NCI-H524 (cell line): ENCODE results near the gene ALKBH2.
"Not testable (repeated sequence)": the region's sequence is repeated elsewhere in the genome, so short reads cannot be mapped to it uniquely, and the experiment has no call there.

Source experiments
- DNase-seq, 2 experiments: peaks; one replicate each; lab custom pipeline; 2025; lab: John Stamatoyannopoulos, UW

ALKBH2 gene

DNA sequence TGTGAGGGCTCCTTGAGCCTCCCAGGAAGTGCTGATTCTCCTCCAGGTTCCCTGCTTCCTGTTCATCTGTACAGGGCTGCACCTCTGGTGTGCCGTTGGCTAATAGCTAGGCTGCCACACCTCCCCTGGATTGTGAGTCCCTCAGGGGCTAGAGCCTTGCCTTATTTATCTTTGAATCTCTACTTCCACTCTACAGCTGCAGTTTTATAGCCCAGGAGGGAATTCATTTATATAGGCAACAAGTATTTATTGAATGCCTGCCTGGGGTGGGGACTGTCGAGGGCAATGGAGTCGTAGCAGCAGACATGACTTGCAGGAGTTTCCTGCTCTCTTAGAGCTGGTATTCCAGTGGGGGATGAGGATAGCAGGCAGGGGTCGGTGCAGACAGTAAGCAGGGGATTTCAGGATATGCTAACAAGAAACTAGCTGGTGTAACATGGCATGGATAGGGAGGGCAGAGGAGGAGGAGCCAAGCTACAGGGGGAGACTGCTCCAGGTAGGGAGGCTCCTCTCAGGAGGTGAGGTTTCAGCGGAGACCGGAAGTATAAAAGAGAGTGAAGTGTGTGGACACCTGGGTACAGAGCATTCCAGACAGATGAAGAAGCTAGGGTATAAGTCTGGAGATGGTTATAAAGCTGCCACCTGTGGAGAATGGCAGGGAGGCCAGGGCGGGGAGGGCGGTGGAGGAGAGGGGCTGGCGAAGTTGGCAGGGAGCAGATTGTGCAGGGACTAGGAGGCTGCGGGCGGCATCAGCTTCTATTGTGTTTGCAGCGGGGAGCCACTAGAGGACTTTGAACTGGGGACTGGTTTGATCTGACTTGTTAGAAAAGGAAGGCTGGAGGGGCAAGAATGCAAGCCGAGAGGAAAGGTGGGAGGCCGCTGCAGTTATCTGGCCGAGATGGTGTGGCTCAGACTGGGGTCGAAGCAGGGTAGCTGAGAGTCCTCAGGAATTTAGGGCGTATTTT is 23.7 kb downstream of the ALKBH2 start:
- no peak for DNase-seq

DNA sequence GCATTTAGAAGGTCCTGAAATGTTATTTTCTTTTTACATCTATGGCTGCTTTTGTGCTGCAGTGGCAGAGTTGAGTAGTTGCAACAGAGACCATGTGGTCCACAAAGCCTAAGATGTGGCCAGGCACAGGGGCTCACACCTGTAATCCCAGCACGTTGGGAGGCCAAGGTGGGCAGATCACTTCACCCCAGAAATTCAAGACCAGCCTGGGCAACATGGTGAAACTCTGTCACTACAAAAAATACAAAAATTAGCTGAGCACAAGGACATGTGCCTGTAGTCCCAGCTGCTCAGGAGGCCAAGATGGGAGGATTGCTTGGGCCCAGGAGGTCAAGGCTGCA is 27.4 kb downstream of the ALKBH2 start:
- DNase-seq = no peak

DNA sequence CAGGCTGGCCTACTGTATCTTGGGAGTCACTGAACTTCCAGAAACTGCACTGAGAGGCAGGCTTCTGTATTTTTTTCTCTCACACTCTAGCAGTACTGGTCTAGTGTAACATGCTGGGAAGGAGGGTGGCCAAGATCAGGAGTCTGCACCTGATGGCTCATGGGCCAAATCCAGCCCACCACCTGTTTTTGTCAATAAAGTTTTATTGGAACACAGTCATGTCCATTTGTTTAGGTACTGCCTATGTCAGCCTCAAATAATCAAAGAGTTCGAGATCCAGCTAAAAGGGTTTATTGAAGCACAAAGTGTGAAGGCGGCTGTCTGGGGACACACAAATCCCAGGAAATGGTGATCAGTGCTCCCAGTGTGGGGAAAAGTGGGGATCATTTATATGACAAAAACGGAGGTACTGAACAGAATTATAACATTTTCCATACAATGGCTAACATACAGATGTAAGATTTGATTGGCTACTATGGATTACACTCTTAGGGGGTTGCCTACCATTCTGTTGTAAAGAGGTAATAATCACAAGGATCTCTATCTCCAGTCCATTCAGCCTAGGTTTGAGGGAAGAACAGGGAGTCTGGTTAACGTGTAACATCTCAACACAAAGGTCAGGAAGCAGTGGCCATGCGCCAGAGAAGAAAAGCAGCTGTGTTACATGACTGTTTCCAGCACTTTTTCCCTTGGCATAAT is 28.0 kb downstream of the ALKBH2 start:
- DNase-seq = no peak

DNA sequence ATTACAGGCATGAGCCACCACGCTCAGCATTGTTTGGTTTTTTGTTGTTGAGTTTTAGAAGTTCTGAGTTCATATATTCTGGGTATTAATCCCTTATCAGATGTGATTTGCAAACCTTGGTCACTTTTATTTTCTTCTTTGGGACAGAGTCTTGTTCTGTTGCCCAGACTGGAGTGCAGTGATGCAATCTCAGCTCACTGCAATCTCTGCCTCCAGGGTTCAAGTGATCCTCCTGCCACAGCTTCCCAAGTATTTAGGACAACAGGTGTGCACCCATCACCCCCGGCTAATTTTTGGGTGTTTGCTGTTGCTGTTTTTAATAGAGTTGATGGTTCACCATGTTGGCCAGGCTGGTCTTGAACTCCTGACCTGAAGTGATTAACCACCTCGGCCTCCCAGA is 29.1 kb downstream of the ALKBH2 start:
- no peak for DNase-seq

DNA sequence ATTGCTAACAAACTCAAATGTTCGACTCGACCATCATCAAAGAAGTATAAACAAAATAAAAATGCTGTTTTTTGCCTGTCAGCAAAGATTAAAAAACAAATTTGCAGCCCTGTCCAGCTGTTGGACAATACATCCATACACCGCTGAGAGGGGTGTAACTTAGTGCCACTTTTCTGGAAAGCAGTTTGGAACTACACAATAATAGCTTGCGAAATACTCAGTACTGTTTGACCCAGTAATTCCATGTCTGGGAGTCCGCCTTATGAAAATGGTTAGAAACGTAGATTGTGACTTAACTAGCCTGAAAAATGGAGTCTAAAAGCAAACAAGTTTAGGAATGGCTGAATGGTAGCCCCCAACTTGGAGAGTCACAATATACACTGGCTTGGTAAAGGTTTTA is 34.5 kb downstream of the ALKBH2 start:
- DNase-seq = no peak

DNA sequence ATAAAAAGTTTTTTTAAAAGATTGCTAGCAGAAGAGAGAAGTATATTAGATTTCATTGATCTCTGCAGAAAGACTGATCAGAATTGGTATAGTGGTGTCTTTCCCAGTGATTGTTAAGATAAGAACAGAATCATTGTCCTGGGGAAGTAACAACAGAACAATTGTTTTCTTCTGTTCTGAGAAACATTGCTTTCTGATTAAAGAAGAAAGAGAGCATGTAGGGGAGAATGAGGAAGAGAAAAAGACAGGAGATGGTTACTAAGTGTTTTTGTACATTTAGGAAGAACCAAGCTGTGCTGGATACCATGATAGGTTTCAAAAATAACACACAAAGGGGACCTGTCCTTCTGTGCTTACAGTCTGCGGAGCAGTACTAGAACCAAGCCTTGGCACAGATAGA is 35.9 kb downstream of the ALKBH2 start:
- DNase-seq = no peak

DNA sequence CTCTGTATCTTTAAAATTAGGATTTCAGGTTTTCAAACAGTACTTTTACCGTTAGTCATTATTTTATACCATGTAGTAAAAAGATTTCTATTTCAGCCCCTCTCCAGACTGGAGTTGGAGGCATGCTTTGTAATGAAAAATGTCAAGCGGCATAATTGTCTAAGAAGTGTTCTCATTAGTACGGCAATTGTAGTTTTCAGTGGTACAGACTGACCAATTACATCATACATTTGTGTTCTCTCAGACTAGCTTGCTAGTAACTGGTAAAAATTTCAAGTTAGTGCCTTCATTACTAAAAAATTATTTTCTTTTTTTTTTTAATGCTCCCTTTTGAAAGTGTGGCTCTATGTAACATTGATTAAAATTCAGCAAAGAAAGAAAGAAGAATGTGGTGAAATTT is 36.4 kb downstream of the ALKBH2 start:
- no peak for DNase-seq

DNA sequence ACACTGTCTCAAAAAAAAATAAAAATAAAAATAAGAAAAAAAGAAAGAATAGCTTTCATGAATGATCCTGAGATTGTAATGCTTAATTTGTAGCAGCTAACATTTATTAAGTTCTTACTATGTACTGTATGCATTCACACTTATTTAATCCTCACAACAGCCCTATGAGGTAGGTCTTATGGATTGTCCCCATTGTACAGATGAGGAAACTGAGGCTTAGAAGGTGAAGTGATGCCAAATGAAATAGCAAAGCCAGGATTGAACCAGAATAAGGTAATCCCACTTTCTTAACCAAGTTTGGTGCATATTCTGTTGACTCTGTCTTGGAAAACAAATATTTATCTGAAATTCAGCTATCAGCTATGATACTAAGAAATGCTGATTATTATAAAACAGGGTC is 38.8 kb downstream of the ALKBH2 start:
- DNase-seq = no peak

DNA sequence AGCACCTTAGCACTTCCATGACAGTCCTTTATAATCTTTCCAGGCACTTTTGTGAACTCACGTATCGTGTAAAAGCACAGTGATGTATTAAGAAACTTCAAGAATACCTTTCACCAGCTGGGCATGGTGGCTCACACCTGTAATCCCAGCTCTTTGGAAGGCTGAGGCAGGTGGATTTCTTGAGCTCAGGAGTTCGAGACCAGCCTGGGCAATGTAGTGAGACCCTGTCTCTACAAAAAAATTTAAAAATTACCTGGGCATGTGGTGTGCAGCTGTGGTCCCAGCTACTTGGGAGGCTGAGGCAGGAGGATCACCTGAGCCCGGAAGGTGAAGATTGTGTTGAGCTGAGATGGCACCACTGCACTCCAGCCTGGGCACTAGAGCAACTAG is 39.2 kb downstream of the ALKBH2 start:
- not testable (repeated sequence) for DNase-seq

DNA sequence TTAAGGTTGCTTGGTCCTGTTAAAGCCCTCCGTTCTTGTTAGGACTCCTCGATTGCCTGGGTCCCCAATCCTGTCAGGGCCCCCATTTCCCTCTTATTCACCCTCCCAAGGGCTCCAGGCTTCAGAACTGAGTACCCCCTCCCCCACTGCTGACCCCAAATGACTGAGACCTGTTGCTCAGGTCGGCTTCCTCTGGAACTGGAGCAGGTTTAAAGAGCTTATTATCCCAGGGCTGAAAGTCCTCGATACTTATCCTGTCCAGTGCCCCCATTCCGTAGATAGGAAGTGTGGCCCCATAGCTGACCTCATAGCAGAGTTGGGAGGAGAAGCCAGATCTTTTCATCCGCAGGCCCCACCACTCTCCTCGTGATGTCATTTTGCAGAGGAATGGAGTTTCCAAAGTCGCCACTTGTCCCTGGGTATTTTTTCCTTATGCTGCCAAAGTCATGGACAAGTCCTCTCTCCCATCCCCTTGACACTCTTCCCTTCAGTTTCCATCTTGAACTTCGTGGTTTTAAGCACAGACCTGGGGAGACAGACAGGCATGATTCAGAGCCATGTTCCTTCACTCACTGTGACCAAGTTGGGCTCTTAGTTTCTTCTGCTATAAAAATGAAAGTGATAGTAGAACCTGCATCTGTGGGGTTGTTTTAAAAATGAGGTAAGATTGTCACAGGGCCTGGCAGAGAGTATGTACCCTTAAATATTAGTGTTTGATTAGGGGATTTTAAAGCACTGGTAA is 39.7 kb downstream of the ALKBH2 start:
- no peak for DNase-seq

DNA sequence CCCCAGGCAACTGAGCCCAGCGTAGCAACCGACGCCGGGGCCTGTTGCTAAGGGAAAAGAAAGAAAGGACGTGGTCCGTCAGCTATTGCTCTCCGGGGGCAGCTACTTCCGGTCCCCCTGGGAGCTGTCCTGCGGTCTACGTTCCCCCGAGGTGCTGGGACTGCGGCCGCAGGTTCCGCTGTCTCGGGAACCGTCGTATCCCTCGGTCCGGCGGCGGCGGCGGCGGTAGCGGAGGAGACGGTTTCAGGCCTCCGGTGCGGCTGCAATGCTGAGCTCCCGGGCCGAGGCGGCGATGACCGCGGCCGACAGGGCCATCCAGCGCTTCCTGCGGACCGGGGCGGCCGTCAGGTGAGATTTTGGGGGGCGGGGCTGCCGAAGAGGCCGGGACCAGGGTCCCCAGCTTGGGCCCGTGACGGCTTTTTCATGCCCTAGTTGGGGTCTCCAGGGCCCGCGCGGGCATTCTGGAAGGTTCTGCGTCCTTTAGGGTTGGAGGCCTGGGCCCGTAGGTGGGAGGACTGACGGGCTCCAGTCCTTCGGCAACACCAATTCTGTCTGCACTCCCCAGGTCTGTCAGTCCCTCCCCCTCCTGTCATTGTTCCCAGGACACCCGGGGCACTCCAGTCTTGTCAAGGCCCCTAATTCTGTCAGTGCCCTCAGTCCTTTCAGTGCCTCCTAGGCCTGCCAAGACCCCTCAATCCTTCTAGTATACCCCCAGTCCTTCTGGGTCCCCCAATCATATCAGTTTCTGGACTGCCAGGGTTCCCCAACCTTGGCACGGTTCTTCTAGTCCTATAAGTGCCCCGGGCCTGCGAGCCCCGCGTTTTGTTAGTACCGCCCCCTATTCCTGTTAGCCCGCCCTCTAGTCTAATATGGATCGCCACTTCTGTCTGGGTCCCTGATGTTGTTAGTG is 40.6 kb downstream of the ALKBH2 start, which contains the start of gene USP30:
Gene USP30, plus strand, starts transcription at position 163 of the 910 bp plus-strand sequence. Its CDS starts 103 bp downstream, at position 266.
- DNase-seq = peak; percentile 55 to 85

DNA sequence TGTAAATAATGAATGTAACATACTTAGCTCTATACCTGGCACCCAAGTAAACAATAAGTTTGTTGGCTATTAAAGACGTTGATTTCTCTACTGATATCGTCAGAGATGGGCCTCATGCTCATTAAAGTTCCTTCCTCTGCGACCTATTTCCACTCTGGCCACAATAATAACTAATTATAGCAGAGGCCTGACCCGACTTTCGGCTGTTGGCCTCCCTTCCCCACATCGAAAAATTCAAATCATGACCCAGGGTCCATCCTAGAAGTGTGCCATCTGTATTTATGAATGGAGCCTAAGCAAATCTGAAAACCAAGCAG is 41.2 kb downstream of the ALKBH2 start:
- no peak for DNase-seq

DNA sequence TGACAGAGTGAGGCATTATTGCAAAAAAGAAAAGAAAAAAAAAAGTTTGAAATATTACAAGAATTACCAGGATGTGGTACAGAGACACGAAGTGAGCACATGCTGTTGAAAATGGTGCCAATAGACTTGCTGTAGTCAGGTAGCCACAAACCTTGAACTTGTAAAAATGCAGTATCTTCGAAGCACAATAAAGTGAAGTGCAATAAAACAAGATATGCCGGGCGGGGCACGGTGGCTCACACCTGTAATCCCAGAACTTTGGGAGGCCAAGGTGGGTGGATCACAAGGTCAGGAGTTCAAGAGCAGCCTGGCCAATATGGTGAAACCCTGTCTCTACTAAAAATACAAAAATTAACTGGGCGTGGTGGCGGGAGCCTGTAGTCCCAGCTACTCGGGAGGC is 43.5 kb downstream of the ALKBH2 start:
- DNase-seq = not testable (repeated sequence)

DNA sequence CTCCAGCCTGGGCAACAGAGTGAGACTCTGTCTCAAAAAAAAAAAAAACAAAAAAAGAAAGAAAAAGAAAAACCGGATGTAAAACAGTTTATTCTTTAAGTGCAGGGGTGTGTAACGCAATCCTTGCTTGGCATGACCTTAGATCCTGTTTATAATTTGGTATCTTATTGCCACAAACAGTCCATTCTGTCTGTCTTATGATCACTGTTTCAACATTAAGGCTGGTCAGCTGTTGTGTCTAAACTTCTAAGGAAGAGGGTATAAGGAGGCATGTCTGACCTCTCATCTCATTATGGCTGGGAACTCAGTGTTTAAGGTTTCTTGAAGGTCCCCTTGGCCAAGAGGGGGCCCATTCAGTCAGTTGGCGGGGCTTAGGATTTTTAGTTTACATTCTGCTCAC is 44.6 kb downstream of the ALKBH2 start:
- DNase-seq = not testable (repeated sequence)

DNA sequence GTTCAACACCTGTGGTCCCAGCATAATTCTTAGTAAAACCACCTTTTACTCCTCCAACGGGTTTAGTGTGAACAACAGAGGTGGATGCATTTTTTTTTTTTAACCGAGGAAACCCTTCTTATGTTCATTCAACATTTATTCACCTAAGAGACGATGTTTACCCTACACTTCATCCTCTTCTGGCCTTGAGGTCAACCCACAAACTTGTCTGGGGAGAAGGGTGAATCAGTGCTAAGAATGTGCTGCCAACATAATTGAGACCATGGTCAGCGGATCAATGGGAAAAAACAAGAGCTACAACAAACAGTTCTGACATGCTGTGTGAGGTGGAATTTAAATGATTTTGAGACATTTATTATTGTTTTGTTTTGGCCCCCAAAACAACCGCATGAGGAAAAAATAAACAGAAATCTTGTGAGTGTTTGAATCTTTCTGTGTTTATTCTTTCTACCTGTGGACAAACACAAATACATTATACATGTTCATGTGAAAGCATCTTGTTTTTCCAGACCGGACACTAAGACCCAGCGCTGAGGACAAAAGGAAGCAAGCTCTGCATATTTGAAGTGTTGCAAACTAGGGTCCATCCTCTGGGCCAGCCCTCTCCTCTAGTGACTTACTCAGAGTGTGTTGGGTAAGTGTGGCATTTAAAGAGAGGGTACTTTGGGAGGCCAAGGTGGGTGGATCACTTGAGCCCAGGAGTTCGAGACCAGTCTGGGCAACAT is 46.0 kb downstream of the ALKBH2 start:
- DNase-seq = no peak

DNA sequence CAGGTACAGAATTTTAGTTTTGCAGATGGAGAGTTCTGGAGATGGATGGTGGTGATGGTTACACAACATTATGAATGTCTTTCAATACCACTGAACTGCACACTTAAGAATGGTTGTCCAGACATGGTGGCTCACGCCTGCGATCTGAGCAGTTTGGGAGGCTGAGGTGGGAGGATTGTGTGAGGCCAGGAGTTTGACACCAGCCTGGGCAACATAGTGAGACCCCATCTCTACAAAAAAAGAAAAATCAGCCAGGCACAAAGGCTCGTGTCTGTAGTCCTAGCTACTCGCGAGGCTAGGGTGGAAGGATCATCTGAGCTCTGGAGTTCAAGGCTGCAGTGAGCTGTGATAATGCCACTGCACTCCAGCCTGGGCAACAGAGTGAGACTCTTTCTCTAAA is 49.0 kb downstream of the ALKBH2 start:
- no peak for DNase-seq
